Heart right ventricle (tissue), 16 donors: ENCODE measurements around the gene IYD. TPM values are rescaled to one million over a fixed set of nuclear protein-coding genes. Genes with fewer than 3 reads are reported as not detected.

Experiments used
- ATAC-seq, 8 donors: fragments of 200-7000 bp; cut with Tn5 transposase; one replicate each; pipeline ENCODE4 v1.9.1; 2020; ENCODE audit warnings: mild to moderate bottlenecking in 8 of 8, moderate library complexity in 8 of 8, moderate number of reproducible peaks in 1 of 8
- DNase-seq, 2 donors: peaks; one replicate each; pipeline ENCODE4 v3.0.0-alpha.2; 2020
- H3K27ac ChIP-seq, 10 donors: fragments of 200-600 bp; sonication (generic) in 2 of 10; one replicate each; pipeline versions ENCODE4 v1.5.0 to v1.8.0; 2020 to 2022; ENCODE audit warnings: mild to moderate bottlenecking in 3 of 10
- H3K27me3 ChIP-seq, 7 donors: fragments of 200-600 bp; one replicate each; pipeline ENCODE4 v1.8.0; 2021 to 2022; ENCODE audit warnings: mild to moderate bottlenecking in 2 of 7
- H3K36me3 ChIP-seq, 9 donors: fragments of 200-600 bp; sonication (generic) in 1 of 9; one replicate each; pipeline versions ENCODE4 v1.5.0 to v1.8.0; 2020 to 2022; ENCODE audit warnings: mild to moderate bottlenecking in 2 of 9
- H3K4me1 ChIP-seq, 9 donors: fragments of 200-600 bp; sonication (generic) in 1 of 9; one replicate each; pipeline versions ENCODE4 v1.5.0 to v1.8.0; 2020 to 2022; ENCODE audit warnings: mild to moderate bottlenecking in 4 of 9
- H3K4me3 ChIP-seq, 10 donors: fragments of 200-600 bp; sonication (generic) in 2 of 10; one replicate each; pipeline versions ENCODE4 v1.5.0 to v1.8.0; 2020 to 2022; ENCODE audit warnings: mild to moderate bottlenecking in 7 of 10, moderate library complexity in 2 of 10
- H3K9me3 ChIP-seq, 11 donors: fragments of 200-600 bp in 10 of 11; sonication (generic) in 2 of 11; one replicate each; pipeline versions ENCODE4 v1.5.0 to v1.8.0; 2013 to 2022; ENCODE audit warnings: mild to moderate bottlenecking in 2 of 11, control low read depth in 1 of 11, moderate library complexity in 1 of 11
- CTCF ChIP-seq, 9 donors: fragments of 200-600 bp; sonication (generic) in 2 of 9; IDR thresholded peaks; one replicate each; pipeline versions ENCODE4 v1.5.0 to v1.8.0; 2021 to 2022; ENCODE audit warnings: antibody characterized with exemption in 9 of 9, mild to moderate bottlenecking in 5 of 9, moderate library complexity in 1 of 9
- WGBS, 2 donors: extraction: QIAGEN DNeasy Blood & Tissue Kit; methylation state at CpG; one replicate each; pipeline ENCODE4 v1.1.7; 2013; ENCODE audit warnings: inconsistent platforms in 1 of 2; 5-methylcytosine and 5-hydroxymethylcytosine counted together
- intact Hi-C, 10 donors: fragments of 100-400 bp; cut with DNase I; formaldehyde crosslinking; loops; one replicate each; pipeline versions ENCODE4 v1.11.1 to v1.14.2; 2022
- polyA plus RNA-seq, 2 donors: library from polyadenylated mRNA; stranded (reverse); fragments of 200-250 nt; gene quantifications; one replicate each; pipeline ENCODE4 v1.2.3, GENCODE V29; 2013
- total RNA-seq, 10 donors: library from RNA; stranded (reverse); fragmentation: NEBNext Ultra II Directional in 3 of 10; extraction: Animal tissue kit (Norgen Biotek cat#: 25700) in 3 of 10; gene quantifications; one replicate each; pipeline versions ENCODE4 v1.2.1 to v1.2.4, GENCODE V29; 2021 to 2023
- donor health status: Arrhythmogenic right ventricular cardiomyopathy.
- donor health status: ischemic (EF 13 %, LVEDD 7.1; RV severe dilation, severe dysfunction).
- donor health status: healthy with polysubstance abuse.
- donor health status: DM: no; HTN: yes; CAD: no.
- donor health status: DM: no; HTN: no; CAD: no.
- donor health status: ischemic (EF 25% LVEDD 6.9; RV normal size, moderate dysfunction).
- donor health status: ischemic (EF 25% LVEDD 5.7; RV mildly dilated, moderate dysfunction).
- donor health status: healthy.
- donor health status: DM: yes; HTN: yes; CAD: no.
- donor health status: Ischemic cardiomyopathy.
- donor health status: ischemic (EF 35%, LVEDD 5.7; RV mildly dilated, moderate dysfunction).
- donor health status: nonischemic (EF 11% LVEDD 7.7; RV severe dilation, severe dysfunction).
- donor health status: DM: yes; HTN: yes; CAD: no.
- donor health status: PGD.
- donor health status: ischemic (EF 29% LVEDD 5.4; RV normal size, mild dysfunction).
- donor health status: nonischemic (EF 23%, LVEDD 6.1; RV moderate dilation, normal function).

Gene IYD
- total and polyA plus RNA-seq, 12 donors: not detected

GRCh38 chr6:150408842-150409241, 40.0 kb downstream of the IYD start:
- Histone ChIP-seq H3K36me3 (no peaks in the 10 kb centered on the region), H3K4me3 (no peak overlapping the region), H3K9me3 (peaks cover 0 to 7% (median 0%) of the 10 kb centered on the region in 11 donors), H3K4me1 (peaks cover 8 to 33% (median 27%) of the 10 kb centered on the region in 9 donors), H3K27me3 (no peaks in the 10 kb centered on the region), H3K27ac (no peak overlapping the region)
- no peak for DNase-seq
- TF ChIP-seq CTCF (IDR thresholded peaks at IDR 0.05): no peak
- intact Hi-C loops: no loop called here
- WGBS, 2 donors: 89 to 96% methylated on average over 6 of the region's 6 CpGs
- ATAC-seq: peak in 2 of 8 donors; percentile 13 to 18

- 4 to 7% methylated on average over 1 of the region's 1 CpG for WGBS, 2 donors
- intact Hi-C loops: loop anchor here in 3 of 10 donors (10.0 kb wide), 3 partner anchors 195 to 335 kb away; no protein-coding TSS in a partner anchor
Measured at GRCh38 chr6:150409576-150410066, 40.8 kb downstream of the IYD start.

GRCh38 chr6:150410399-150410798, 41.6 kb downstream of the IYD start:
- no peak for TF ChIP-seq CTCF (IDR thresholded peaks at IDR 0.05)
- no peaks in the 10 kb centered on the region for H3K27me3 ChIP-seq
- ATAC-seq: peak in 3 of 8 donors; percentile 48 to 58 (median 57)
- peak in 1 of 2 donors; percentile 32 for DNase-seq
- intact Hi-C loops: loop anchor here in 3 of 10 donors (10.0 kb wide), 3 partner anchors 194 to 334 kb away; no protein-coding TSS in a partner anchor
- no peaks in the 10 kb centered on the region for H3K36me3 ChIP-seq
- H3K4me3 ChIP-seq: no peak overlapping the region
- peaks cover 8 to 29% (median 22%) of the 10 kb centered on the region in 9 donors for H3K4me1 ChIP-seq
- 41 to 63% methylated on average over 4 of the region's 4 CpGs for WGBS, 2 donors
- H3K27ac ChIP-seq: peak overlapping the region in 3 of 10 donors; percentile 5 to 37 (median 12)
- peaks cover 0 to 2% (median 0%) of the 10 kb centered on the region in 11 donors for H3K9me3 ChIP-seq

More at GRCh38 chr6:150409576-150410066, 40.8 kb downstream of the IYD start:
- Histone ChIP-seq H3K27me3 (no peaks in the 10 kb centered on the region), H3K36me3 (no peaks in the 10 kb centered on the region), H3K4me3 (no peak overlapping the region), H3K4me1 (peaks cover 8 to 29% (median 22%) of the 10 kb centered on the region in 9 donors), H3K9me3 (peaks cover 0 to 7% (median 0%) of the 10 kb centered on the region in 11 donors), H3K27ac (peak overlapping the region in 3 of 10 donors; percentile 2 to 37 (median 5))
- DNase-seq (peak; percentile 48 to 79), ATAC-seq (peak; percentile 24 to 61 (median 38))
- no peak for TF ChIP-seq CTCF (IDR thresholded peaks at IDR 0.05)

GRCh38 chr6:150410906-150411305, 42.1 kb downstream of the IYD start:
- intact Hi-C loops: loop anchor here in 3 of 10 donors (10.0 kb wide), 3 partner anchors 194 to 334 kb away; no protein-coding TSS in a partner anchor

More at GRCh38 chr6:150410906-150411305, 42.1 kb downstream of the IYD start:
- Histone ChIP-seq H3K36me3 (no peaks in the 10 kb centered on the region), H3K4me3 (no peak overlapping the region), H3K4me1 (peaks cover 8 to 29% (median 22%) of the 10 kb centered on the region in 9 donors), H3K9me3 (no peaks in the 10 kb centered on the region), H3K27me3 (no peaks in the 10 kb centered on the region), H3K27ac (no peak overlapping the region)
- no peak for DNase-seq
- no peak for TF ChIP-seq CTCF (IDR thresholded peaks at IDR 0.05)
- 37 to 55% methylated on average over 2 of the region's 2 CpGs for WGBS, 2 donors
- no peak for ATAC-seq
